GM12864 (cell line): Measurements from ENCODE around the gene DPYSL3.

Experiments used
- DNase-seq: peaks from one replicate; pipeline ENCODE4 v3.0.0-alpha.2; 2011; ENCODE audit warnings: low read depth
- H3K4me3 ChIP-seq: 2 replicates; pipeline ENCODE4 v1.5.1; 2011; ENCODE audit warnings: mild to moderate bottlenecking, low read depth, low read length, control low read depth
- CTCF ChIP-seq: IDR thresholded peaks from 2 replicates; pipeline ENCODE4 v1.5.1; 2011; ENCODE audit warnings: low read depth, mild to moderate bottlenecking, moderate library complexity, low read length, control low read depth, inconsistent platforms; ENCODE audit errors: missing control alignments

DPYSL3 gene

DNA sequence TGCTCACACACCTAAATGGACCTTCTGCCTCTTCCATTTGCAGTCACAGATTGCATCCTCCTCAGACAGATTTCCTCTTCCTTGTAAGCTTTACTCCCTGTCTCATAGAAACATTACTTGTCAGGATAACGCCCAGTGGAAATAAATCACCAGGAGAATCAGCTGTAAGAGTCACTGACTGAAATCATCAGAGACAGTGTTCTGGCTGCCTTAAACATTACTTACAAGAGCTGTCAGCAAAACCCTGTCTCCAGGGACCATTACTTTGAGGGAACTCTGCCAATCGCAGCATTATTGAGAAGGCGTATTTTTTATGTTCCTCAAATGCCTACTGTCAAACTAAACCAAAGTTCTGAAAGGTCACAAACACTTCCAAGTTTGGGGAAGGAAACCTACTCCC lies 5.9 kb downstream of the DPYSL3 start:
- H3K4me3 ChIP-seq = no peak overlapping the region
- no peak for DNase-seq

GRCh38 chr5:147490989-147491388 lies 18.9 kb downstream of the DPYSL3 start:
- TF ChIP-seq CTCF = no peak
- no peak for DNase-seq
- H3K4me3 ChIP-seq = no peak overlapping the region

More for the DNA sequence above, 5.9 kb downstream of the DPYSL3 start:
- no peak for TF ChIP-seq CTCF

GRCh38 chr5:147487031-147487750 lies 22.7 kb downstream of the DPYSL3 start:
- no peak for DNase-seq
- no peak overlapping the region for H3K4me3 ChIP-seq
- no peak for TF ChIP-seq CTCF

DNA sequence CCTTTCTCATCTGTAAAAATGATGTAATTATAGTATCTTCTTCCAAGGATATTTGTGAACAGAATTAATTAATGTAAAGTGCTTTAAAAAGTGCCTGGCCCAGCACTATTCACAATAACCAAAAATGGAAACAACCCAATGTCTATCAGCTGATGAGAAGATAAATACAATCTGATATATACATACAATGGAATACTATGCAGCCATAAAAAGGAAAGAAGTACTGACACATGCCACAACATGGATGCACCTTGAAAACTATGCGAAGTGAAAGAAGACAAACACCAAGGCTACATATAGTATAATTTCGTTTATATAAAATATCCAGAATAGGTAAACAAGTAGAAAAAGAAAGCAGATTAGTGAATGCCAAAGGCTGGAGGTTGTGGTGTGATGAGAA lies 24.1 kb downstream of the DPYSL3 start:
- TF ChIP-seq CTCF = no peak
- DNase-seq = no peak
- no peak overlapping the region for H3K4me3 ChIP-seq

- TF ChIP-seq CTCF = no peak
- H3K4me3 ChIP-seq = no peak overlapping the region
- no peak for DNase-seq
These were observed 24.8 kb downstream of the DPYSL3 start for GRCh38 chr5:147485046-147485445.

GRCh38 chr5:147484708-147485020 lies 25.2 kb downstream of the DPYSL3 start:
- TF ChIP-seq CTCF = no peak
- DNase-seq = no peak
- no peak overlapping the region for H3K4me3 ChIP-seq
